Measurements from ENCODE around the gene THAP7. TPM values are rescaled to one million over a fixed set of nuclear protein-coding genes. Genes with fewer than 3 reads are reported as not detected.

THAP7 gene
- total and polyA plus RNA-seq, 9 of the 15 experiments (the other 6 are each of a cell fraction or from before 2014, with no cell fraction given) = 7.9 to 263 (median 84.1) TPM

DNA sequence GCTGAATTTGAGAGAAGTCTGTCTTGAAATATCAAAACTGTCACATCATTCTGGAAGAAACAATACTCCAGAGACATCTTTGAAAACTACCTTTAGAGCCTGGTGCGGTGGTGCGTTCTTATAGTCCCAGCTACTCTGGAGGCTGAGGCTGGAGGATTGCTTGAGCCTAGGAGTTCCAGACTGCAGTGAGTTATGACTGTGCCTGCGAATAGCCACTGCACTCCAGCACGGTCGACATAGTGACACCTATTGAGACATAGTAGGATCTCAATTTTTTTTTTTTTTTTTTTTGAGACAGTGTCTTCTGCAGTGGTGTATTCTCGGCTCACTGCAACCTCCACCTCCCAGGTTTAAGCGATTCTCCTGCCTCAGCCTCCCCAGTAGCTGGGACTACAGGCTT lies 46.4 kb downstream of the THAP7 start (continued):
- TF ChIP-seq JUND (IDR thresholded peaks at IDR 0.05; ENCODE audit: borderline replicate concordance, low read depth, low read length) (0 out of 2 replicates have a peak, but pooled peaks have one; percentile 11), JUND (tag; IDR thresholded peaks at IDR 0.05; ENCODE audit: borderline replicate concordance, low read depth, low read length) (no peak), IRF9 (tag; IDR thresholded peaks at IDR 0.05) (no peak), ZBTB8A (IDR thresholded peaks at IDR 0.05; ENCODE audit: partially characterized antibody) (no peak), ZNF586 (CRISPR knock-in tag; conservative IDR thresholded peaks at IDR 0.05) (0 out of 2 replicates have a peak, but pooled peaks have one; percentile 22), TEAD1 (CRISPR knock-in tag; IDR thresholded peaks at IDR 0.05) (peak in 1 of 2 experiments; percentile 52; a peak in 1 of 4 replicates), BHLHE40 (IDR thresholded peaks at IDR 0.05; ENCODE audit: low read length) (no peak), ARID1B (IDR thresholded peaks at IDR 0.05) (no peak), ETS2 (tag; IDR thresholded peaks at IDR 0.05; ENCODE audit: borderline replicate concordance, poor library complexity, severe bottlenecking) (no peak), HBP1 (CRISPR knock-in tag; IDR thresholded peaks at IDR 0.05) (no peak), NCOA2 (IDR thresholded peaks at IDR 0.05; ENCODE audit: partially characterized antibody in 2 of 2) (no peak), TAF15 (IDR thresholded peaks at IDR 0.05; ENCODE audit: low read depth, low read length) (no peak), BRCA1 (IDR thresholded peaks at IDR 0.05) (no peak), BRCA1 (CRISPR knock-in tag; IDR thresholded peaks at IDR 0.05) (no peak), CREM (IDR thresholded peaks at IDR 0.05; ENCODE audit: low read depth) (no peak), ATF3 (IDR thresholded peaks at IDR 0.05) (no peak), ATF3 (CRISPR knock-in tag; conservative IDR thresholded peaks at IDR 0.05) (0 out of 2 replicates have a peak, but pooled peaks have one; percentile 1), ZNF668 (CRISPR knock-in tag; IDR thresholded peaks at IDR 0.05) (no peak), POLR3A (IDR thresholded peaks at IDR 0.05; ENCODE audit: borderline replicate concordance, extremely low read depth, insufficient read depth, insufficient read length) (no peak), HNRNPH1 (optimal IDR thresholded peaks at IDR 0.05; ENCODE audit: low read depth, low read length) (no peak)
- TF ChIP-seq, protein P1, sequence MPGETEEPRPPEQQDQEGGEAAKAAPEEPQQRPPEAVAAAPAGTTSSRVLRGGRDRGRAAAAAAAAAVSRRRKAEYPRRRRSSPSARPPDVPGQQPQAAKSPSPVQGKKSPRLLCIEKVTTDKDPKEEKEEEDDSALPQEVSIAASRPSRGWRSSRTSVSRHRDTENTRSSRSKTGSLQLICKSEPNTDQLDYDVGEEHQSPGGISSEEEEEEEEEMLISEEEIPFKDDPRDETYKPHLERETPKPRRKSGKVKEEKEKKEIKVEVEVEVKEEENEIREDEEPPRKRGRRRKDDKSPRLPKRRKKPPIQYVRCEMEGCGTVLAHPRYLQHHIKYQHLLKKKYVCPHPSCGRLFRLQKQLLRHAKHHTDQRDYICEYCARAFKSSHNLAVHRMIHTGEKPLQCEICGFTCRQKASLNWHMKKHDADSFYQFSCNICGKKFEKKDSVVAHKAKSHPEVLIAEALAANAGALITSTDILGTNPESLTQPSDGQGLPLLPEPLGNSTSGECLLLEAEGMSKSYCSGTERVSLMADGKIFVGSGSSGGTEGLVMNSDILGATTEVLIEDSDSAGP (CRISPR knock-in tag; IDR thresholded peaks at IDR 0.05) = no peak
- TF ChIP-seq, protein P2, sequence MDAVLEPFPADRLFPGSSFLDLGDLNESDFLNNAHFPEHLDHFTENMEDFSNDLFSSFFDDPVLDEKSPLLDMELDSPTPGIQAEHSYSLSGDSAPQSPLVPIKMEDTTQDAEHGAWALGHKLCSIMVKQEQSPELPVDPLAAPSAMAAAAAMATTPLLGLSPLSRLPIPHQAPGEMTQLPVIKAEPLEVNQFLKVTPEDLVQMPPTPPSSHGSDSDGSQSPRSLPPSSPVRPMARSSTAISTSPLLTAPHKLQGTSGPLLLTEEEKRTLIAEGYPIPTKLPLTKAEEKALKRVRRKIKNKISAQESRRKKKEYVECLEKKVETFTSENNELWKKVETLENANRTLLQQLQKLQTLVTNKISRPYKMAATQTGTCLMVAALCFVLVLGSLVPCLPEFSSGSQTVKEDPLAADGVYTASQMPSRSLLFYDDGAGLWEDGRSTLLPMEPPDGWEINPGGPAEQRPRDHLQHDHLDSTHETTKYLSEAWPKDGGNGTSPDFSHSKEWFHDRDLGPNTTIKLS (IDR thresholded peaks at IDR 0.05; ENCODE audit: borderline replicate concordance, low read depth) = no peak
